ENCODE measurements around the gene KNDC1.

DNA sequence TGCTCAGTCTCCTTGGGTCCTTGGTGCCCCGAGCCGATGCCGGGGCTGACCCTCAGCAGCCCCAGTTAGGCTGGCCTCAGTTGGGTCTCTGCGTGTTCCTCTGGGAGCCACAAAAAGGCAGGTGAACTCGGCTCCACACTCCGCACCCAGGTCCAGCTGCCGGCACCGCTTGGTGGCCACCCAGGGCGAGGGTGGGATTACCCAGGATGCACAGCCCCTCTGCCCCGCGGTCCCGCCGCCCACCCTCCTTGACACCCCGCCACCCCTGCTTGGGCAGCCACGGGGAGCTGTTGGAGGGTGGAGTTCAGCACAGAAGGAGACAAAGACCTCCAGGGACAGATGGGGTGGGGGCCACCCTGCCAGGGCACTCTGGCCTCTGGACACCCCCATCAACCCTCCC, 95.3 kb downstream of the KNDC1 start:
- TF ChIP-seq, protein P1, sequence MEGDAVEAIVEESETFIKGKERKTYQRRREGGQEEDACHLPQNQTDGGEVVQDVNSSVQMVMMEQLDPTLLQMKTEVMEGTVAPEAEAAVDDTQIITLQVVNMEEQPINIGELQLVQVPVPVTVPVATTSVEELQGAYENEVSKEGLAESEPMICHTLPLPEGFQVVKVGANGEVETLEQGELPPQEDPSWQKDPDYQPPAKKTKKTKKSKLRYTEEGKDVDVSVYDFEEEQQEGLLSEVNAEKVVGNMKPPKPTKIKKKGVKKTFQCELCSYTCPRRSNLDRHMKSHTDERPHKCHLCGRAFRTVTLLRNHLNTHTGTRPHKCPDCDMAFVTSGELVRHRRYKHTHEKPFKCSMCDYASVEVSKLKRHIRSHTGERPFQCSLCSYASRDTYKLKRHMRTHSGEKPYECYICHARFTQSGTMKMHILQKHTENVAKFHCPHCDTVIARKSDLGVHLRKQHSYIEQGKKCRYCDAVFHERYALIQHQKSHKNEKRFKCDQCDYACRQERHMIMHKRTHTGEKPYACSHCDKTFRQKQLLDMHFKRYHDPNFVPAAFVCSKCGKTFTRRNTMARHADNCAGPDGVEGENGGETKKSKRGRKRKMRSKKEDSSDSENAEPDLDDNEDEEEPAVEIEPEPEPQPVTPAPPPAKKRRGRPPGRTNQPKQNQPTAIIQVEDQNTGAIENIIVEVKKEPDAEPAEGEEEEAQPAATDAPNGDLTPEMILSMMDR (IDR thresholded peaks at IDR 0.05) = no peak
- TF ChIP-seq POLR2A (IDR thresholded peaks at IDR 0.05; ENCODE audit: low read depth) (no peak), EP300 (IDR thresholded peaks at IDR 0.05) (no peak), POLR2AphosphoS5 (IDR thresholded peaks at IDR 0.05) (no peak)

Data from esophagus muscularis mucosa (tissue), 4 donors.